NCI-H446 (cell line): ENCODE data around the gene RASL11B.
A peak's percentile ranks its signal among the peaks of the same experiment; 100 is the strongest.

ENCODE experiments used
- DNase-seq, 2 experiments: peaks; one replicate each; lab custom pipeline; 2025; lab: John Stamatoyannopoulos, UW

The RASL11B gene

DNA sequence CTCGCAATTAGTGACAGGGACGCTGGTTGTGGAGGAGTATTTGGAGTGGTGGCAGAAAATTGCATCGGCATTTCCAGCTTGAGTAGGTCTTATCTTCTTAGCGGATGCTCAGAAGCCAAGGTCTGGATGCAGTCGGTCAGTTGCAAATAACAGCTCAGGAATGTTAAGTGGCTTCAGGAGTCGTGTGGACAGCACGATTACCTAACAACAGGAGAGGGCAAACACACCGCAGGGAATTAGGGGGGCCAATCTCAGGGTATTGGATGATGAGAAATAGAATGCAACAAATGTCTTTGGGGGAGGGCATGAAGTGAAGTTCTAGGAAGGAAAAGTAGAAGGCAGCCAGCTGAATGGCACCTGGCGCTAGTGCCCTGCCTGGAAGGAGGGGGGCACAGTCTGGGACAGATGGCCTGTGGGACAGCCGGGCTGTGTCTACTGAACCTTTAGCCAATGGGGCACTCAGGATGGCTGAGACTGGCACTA lies 11.8 kb downstream of the RASL11B start:
- no peak for DNase-seq

DNA sequence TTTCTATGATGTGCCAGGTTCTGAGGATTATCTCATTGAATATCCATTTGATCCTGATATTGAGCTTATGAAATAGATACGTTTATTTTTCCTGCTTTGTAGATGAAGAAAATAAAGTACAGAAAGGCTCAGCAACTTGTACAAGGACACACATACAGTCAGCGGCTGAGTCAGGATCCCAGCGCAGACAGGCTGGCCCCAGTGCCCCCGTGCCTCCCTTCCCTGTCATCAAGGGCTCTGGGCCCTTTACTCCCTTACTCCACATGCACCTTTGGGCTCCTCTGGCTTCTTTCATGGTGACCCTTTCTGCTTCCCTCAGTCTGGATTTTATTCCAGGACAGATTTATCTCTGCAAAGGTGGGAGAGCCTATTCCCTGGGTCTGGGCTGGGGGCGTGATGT lies 12.8 kb downstream of the RASL11B start:
- DNase-seq = no peak

DNA sequence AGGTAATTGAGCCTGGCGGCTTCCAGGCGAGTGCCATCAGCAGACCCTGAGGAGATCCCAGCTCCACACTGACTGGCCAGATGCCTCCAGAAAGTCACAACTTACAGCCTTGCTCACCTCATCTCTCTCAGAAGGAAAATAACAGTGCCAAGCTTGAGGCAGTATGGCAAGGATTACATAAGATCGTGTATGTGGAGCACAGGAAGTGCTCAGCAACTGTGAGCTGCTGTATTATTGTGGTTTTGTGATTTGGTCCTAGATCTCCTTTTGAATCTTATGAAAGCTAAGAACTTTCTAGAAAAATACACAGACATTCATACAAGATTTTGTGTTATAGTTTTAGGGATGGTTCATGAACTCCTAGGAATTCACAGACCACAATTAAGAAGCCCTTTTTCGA lies 14.0 kb downstream of the RASL11B start:
- DNase-seq = no peak

DNA sequence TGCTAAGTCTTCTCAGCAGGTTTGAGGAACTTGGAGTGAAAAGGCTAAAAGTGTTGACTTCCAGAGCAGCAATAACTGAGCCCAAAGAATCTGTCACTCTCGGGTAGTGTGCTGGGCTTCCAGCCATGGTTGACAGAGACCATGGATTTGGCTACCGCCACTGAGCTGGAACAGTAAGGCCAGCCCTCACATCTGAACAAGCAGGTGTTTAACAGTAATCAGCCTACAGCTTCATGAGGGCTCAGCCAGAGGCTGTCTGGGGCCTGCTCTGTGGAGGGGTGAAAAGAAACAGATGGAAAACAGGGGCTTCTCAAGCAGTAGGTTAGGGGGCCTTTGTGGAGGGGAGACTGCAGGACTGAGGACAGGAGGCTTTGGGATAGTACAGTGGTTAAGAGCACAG lies 14.9 kb downstream of the RASL11B start:
- DNase-seq = peak in 1 of 2 experiments; percentile 54

DNA sequence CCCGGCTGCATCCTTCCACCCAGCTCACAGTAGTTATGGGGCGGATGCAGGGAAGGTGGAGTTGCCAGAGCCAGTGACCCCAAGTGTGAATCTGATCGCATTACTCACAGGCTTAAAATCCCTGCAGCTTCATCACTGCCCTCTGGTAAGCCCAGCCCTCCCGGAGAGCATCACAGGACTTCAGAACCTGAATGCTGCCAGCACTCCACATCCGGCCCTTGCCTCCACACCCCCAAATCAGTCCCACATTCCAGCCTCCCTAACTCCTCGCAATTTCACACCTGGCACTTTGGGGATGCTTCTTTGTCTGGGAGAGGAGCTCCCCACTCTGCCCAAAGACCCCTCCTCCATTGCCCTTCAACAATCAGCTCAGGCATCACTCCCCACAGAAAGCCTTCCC lies 15.6 kb downstream of the RASL11B start:
- DNase-seq = no peak

DNA sequence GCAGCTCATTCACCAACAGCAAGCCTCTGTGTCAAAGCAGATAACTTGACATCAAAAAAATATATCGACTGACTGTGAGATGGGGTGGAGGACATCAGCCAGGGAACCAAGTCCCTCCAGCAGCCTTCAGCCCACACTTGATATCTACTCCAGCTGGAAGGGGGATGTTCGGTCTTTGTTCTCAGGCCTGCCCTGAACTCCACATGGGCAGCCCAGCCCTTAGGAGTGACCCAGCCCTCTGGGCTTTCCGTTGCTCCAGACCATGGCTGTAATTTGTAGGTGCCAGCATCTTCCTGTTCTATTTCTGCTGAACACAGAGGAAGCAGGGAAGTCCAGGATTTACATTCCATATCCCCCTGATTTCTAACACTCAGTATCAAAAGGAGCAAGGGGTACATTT lies 17.4 kb downstream of the RASL11B start:
- DNase-seq = no peak

DNA sequence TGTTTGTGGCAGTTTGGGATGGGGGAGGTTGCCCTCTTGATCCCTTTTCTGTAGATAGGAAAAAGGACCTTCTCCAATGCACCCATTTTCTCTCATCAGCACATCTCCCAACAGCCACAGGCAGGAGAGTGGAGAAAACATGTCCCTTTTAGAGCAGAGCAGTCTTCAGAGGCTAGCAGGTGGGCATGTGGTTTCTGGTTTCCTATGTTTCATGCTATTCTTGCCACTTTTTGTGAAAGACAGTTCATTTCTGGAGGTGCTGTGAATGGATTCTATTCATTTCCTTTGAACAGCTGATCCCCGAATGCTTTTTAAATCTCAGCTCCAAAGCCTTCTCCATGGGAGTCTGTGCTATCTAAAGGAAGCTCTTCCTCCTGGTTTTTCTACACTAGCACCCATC lies 18.9 kb downstream of the RASL11B start:
- no peak for DNase-seq

DNA sequence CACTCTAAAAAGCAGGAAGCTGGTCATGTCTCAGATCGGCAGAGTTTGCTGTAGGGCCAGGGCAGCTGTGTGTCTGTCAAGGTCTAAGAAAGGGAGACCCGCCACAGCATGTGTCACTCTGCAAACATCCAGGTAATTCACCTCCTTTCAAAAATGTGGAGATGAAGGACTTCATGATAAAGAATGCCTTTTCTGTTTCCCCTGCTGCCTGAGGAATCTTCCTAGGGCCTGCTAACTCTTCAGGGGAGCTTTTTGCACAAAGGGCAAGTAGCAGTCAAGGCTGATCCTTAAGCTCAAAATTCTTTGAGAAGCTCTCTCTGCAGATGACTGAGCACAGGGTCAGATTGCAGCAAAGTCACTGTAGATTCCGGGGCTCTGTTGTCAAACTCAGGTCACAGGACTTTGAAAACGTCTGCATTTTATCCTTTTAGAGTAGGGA lies 21.1 kb downstream of the RASL11B start:
- no peak for DNase-seq

DNA sequence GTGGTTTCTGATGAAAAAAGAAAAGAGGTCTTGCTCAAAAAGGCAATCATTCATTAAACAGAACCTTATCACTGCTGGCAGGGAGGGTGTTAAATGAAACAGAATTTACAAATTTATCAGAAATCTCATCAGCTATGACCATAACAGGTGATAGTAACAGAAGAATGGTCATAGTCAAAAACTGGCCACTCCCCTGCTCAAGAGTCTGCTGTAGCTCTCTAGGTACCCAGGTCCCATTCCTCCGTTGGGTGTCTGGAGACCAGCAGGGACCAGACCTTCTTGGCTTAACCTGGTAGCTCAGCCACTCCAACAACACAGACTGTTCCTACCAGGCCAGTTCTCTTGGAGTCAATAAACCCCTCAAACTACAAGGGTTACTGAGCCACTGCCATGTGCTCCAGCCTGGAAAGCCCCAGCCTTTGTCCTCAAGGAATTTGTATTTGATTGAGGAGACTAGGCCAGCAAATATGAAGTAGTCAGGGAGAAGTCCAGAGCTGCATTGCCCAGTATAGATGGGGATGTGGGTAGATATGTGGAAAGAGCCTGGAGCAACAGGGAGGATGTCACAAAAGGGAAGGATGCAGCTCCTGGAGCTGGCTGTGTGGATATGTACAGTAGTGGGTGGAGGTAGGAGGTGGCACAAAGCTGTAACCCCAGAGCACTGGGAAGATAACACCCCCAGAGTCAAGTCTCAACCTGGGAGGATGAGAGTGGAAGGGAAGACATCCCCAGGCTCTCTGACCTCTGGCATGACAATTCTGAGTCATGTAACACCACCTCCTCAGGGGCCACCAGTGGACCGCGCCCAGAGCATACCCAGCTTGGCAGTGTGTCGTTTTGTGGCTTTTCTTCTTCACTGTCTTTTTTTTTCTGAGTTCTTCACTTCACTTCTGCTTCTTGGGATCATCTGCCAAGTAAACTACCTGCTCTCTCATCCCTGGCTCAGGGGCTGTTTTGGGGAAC lies 21.9 kb downstream of the RASL11B start:
- no peak for DNase-seq

DNA sequence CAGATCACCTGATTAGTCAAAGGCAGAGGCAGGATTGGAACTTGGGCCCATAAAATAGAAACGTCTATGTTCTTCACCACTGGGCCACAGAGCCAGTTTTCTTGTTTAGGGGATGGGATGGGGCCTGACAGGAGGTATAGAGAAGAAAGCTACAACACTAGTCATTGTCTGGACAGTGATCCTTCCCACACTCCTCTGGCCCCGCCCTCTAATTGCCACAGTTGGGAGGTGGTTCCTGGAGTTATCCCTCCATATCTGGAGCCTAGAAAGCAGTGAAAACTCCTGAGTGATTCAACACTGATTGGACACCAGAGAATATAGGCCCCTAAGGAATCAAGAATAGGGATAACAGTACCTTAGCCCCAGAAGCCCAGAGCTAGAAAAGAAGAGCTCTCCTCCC lies 22.9 kb downstream of the RASL11B start:
- DNase-seq = no peak

DNA sequence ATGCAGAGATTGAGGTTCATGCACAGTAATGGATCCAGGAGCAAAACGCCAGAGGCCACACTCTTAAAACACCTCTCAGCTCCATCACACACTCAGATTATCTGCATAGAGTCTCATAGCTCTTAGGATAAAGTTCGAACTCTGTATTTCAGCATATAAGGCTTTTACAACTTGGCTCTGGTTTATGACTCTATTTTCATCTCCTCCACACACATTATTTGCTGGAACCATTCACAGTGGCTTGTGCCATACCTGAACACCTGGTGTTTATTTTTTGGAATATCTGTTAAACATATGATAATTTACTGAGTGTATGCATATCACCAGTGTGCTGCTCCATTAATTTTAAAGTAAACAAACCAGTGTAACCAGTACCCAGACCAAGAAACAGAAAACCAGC lies 27.2 kb downstream of the RASL11B start:
- no peak for DNase-seq

DNA sequence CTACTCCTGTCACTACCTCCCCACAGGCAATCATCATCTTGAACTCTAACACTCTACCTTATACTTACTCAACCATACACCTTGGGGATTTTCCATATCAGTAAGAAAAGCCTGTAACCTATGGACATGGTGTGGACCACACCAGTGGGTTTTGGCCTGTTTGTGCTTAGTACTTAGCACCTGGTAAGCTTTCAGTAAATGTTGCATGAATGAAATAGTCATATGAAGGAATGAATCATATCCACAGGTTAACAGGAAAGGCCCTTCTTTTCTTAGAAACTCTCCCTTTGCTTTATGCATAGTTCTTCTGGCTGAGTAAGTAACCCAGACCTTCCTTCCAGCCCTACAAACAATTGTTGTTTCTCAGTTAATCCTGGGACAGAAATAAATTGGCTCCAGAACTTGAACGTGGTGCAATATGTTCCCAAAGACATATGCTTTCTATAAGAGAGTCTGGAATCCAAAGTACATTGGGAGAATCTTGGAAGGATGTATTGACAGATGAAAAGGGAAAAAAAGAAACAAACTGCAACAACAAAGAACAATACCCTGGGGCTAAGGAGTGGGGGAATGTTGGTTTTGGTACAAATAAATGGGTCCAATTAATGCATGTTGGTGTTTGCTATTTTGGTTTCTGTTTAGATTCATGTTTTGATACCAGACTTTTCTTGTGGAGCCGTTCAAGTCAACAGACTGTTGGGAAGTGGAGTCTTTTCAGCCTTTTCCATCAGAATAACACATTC lies 27.8 kb downstream of the RASL11B start:
- no peak for DNase-seq

DNA sequence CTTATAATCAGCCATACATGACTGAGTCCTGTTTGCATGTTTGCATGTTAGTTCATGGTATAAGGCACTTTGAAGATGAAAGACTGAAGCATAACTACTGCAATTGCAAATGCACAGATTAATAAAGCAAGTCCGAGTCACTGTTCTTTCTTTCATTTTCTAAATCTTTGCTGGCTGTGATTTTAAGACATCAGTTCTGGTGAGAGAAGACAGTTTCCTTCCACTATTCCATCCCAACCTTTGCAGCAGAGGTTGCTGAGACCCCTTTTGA lies 28.3 kb downstream of the RASL11B start:
- no peak for DNase-seq

DNA sequence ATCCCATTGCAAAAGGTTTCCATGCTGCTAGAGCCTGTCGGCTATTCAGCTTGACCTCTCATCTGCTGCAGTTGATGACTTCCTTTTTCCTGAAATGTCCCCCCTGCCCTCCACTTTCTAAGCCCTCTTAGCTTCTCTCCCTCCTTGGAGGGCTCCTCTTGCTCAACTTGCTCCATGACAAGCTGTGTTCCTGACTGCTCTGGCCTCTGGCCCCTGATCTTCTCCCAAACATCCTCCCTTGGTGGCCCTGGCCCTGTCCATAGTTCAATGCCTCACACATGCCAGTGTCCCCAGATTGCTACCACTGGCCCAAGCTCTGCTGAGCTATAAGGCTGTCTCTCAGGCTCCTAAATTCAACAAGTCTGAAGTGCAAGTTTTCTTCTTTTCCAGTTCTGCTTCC lies 29.6 kb downstream of the RASL11B start:
- DNase-seq = no peak

DNA sequence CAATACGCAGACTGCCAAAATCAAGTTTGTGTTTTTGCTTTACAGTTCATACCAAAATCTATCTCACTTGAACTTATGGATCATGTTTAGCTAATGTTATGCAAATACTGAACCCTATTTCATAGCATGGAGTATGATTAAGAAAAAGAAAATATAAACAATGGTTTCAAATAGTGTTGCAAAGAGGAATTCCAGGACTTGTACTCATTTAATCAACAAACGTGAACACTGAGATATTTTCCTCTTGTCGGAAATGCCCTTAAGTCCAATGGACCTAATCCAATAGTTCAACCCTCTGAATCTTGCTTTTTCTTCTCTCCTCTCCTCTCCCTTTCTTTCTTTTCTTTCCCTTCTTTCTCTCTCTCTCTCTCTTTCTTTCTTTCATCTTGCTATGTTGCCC lies 30.8 kb downstream of the RASL11B start:
- no peak for DNase-seq

DNA sequence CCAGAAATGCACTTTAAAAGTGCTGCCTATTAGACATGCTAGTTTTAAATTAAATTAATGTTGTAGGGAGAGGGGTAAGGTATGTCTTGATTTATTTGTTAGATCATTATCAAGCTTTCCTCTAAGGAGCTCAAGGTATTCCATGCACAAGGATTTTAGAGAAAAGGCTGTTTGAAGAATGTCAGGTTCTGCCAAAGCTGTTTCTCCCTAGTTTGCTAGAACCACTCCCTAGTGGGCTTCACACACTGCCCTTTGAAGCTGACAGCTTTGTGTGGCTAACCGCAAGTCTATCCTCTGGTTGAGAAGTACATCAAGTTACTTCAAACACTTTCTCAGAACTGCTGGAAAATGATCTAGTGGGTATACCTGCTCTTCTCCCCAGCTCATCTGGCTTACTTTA lies 32.3 kb downstream of the RASL11B start:
- no peak for DNase-seq

DNA sequence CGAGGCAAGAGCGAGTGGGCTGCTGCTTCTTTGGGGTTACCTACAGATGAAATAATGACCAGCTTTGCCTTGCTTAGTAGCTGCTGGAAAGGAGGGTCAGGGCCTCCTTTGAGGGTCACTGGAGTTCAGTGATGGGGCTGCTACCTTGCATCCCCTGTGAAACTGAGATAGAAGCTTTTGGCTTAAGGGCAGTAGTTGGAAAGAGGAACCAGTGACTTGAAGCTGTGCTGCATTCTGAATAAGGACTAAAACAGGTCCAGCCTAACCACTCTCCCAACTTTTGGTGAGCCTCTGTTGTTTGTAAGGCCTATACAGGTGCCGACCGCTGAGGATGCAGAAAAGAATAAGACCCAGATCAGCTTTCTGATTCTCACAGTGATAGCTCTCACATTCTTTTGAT lies 41.2 kb downstream of the RASL11B start:
- no peak for DNase-seq

DNA sequence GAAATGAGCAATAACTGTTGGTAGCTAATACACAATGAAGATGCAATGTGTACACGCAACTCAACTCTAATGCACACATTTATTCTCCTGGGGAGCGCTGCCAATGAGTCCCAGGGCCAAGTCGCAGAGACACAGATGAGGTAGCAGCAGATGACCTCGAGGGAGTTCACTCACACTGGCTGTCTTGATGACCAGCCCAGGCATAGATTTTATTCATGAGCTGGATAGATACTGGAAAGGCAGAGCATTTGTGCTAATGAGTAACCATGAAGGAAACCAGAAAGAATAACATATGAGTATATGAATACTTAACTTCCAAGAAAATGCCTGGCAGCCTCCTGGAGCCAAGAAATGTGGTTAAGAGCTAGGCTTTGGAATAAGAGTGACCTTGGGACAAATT lies 42.3 kb downstream of the RASL11B start:
- DNase-seq = no peak

DNA sequence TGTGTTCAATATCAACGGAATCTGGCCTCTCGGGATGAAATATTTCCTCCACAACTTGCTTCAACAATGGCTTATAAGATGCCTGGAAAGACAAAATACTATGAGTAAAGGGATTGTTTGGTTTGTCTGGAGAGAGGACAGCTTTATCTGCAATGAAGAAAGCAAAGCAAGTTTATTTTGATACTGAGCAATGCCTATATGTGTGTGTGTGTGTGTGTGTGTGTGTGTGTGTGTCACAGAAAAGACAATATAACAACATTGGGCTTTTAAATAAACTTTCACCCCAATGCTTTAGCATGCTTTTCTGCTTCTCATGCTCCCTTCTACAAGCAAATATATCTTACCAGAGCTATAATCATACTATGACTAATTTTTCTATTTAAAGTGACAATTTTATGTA lies 45.4 kb downstream of the RASL11B start:
- no peak for DNase-seq

DNA sequence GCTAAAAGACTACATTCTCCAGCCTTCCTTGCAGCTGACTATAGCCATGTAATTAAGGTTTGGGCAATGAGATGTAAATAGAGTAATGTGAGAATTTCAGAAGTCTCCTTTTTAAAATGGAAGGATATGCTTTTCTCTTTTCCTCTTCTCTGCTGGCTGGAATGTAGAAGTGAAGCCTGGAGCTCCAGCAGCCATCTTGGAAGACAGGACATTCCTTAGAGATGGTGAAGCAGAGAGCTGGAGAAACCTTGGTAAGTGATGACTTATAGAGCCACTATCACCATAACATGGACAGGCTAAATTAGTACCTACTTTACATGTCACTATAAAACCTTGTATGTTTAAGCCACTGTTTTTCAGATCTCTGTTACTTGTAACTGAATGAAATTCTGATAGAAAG lies 48.0 kb downstream of the RASL11B start:
- no peak for DNase-seq

DNA sequence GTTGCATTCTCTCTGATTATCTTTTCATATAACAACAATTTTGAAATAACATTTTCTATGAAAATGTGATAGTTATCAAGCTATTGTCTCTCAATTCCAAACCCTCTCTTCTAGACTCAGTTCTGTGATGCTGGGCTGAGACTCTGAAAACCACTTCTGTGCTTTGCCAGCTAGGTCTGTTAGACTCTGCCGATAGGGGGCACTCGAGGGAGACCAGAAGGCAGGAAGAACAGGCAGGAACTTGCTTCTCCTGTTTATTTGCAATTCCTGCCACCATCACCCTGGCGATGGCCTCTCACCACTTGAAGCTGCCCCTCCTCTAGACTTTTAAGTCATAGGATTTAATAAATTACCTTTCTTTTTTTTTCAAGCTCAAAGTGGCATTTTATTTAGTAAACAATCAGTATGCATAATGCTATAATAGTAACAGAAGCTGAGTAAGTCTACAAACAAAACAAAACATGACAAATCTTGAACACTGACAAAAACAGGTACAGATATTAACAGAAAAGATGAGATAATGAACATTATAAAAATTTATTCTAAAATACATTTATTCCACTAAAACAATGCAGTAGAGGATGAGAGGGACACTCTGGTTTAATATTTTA lies 49.7 kb downstream of the RASL11B start:
- DNase-seq = peak; percentile 12 to 71

DNA sequence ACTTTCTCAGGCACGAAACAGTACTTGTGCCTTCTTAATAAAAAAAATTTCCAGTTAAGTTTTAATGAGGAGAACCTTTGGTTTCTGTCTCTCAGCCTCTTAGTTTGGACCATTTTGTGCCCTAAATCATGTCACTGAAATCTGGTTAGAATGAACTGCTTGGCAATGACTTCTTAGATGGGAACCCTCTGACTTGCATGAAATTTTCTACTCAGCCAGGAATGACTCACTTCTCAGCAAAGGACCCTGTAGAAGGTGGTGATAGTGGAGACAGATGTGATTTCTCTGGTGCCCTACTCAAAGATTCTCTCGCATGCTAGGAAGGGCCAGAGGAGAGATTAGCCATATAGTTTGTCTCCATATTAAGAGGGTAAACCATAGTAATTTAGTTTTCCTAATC lies 50.5 kb downstream of the RASL11B start:
- no peak for DNase-seq

DNA sequence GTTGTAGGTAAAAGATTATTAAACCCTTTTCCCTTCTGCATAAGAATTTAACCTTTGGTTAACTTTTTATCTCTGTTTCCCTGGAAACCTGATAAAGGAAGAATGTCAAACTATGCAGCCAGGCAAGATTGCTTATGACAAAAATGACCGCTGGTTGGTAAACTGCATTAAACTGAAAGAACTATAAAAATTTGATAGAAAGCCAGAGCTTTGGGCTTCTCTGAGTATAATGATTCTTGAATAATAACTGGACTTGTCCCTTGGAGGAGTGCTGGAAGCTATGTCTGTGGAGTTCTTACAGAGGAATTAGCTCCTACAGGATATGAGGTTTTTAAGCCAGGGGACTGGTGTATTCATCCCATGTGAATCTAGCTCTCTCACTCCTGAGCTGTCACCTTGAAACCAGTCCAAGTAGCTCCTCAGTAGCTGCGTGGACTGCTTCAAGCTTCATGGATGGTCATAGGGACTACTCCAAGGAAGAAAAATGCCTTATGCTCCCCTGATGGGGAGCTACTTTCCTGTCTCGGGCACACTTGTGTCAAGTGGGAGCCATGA lies 52.0 kb downstream of the RASL11B start:
- DNase-seq = no peak
